GM19468 (cell line): ENCODE data around the gene NRXN3.

Experiments used
- ATAC-seq: cut with Tn5 transposase; IDR thresholded peaks from one replicate; pipeline ENCODE4 v1.9.1; 2021; ENCODE audit warnings: mild to moderate bottlenecking, moderate library complexity, moderate number of reproducible peaks; ENCODE audit not compliant: unreplicated experiment; ENCODE audit errors: extremely low read depth

Gene NRXN3

GRCh38 chr14:79453276-79453675 is 1283.1 kb downstream of the NRXN3 start:
- no peak for ATAC-seq

- ATAC-seq = no peak
These were observed 1294.3 kb downstream of the NRXN3 start for GRCh38 chr14:79464468-79464867.

- ATAC-seq = no peak
These were observed 1295.5 kb downstream of the NRXN3 start for GRCh38 chr14:79465651-79466050.

- ATAC-seq = no peak
These were observed 1296.9 kb downstream of the NRXN3 start for GRCh38 chr14:79466938-79467527.

- no peak for ATAC-seq
These were observed 1297.7 kb downstream of the NRXN3 start for GRCh38 chr14:79467835-79468234.

- no peak for ATAC-seq
These were observed 1298.3 kb downstream of the NRXN3 start for GRCh38 chr14:79468486-79468885.

- no peak for ATAC-seq
These were observed 1303.5 kb downstream of the NRXN3 start for GRCh38 chr14:79473651-79474050.

- ATAC-seq = no peak
These were observed 1305.8 kb downstream of the NRXN3 start for GRCh38 chr14:79475887-79476532.

- ATAC-seq = no peak
These were observed 1306.4 kb downstream of the NRXN3 start for GRCh38 chr14:79476552-79476951.

GRCh38 chr14:79480212-79480611 is 1310.0 kb downstream of the NRXN3 start:
- no peak for ATAC-seq

- no peak for ATAC-seq
These were observed 1312.7 kb downstream of the NRXN3 start for GRCh38 chr14:79482825-79483224.

- no peak for ATAC-seq
These were observed 1313.6 kb downstream of the NRXN3 start for GRCh38 chr14:79483477-79484388.

- ATAC-seq = no peak
These were observed 1317.5 kb downstream of the NRXN3 start for GRCh38 chr14:79487632-79488031.

GRCh38 chr14:79491161-79491560 is 1321.0 kb downstream of the NRXN3 start:
- no peak for ATAC-seq

GRCh38 chr14:79493081-79493645 is 1323.0 kb downstream of the NRXN3 start:
- ATAC-seq = no peak

- no peak for ATAC-seq
These were observed 1326.5 kb downstream of the NRXN3 start for GRCh38 chr14:79496701-79497100.

- no peak for ATAC-seq
These were observed 1330.3 kb downstream of the NRXN3 start for GRCh38 chr14:79500489-79500888.

GRCh38 chr14:79502136-79502750 is 1332.1 kb downstream of the NRXN3 start:
- ATAC-seq = no peak

GRCh38 chr14:79502751-79503148 is 1332.6 kb downstream of the NRXN3 start:
- ATAC-seq = no peak

GRCh38 chr14:79510659-79511058 is 1340.5 kb downstream of the NRXN3 start:
- ATAC-seq = no peak
